Cardiac fibroblast (primary cell): ENCODE measurements around the gene ARSG.

Source experiments
- DNase-seq, 2 donors: peaks; one replicate each; pipeline versions ENCODE4 v3.0.0 to v3.0.0-alpha.2; 2010; ENCODE audit warnings: low read depth in 2 of 2
- H3K4me3 ChIP-seq, 2 donors: replicated peaks in 1 of 2; 1 replicate in 1 of 2; 2 replicates in 1 of 2; pipeline ENCODE4 v1.5.1; 2011; ENCODE audit warnings: low read depth in 2 of 2, low read length in 2 of 2, mild to moderate bottlenecking in 2 of 2, moderate library complexity in 1 of 2
- TF ChIP-seq, protein P1 (sequence below): IDR thresholded peaks from one replicate; pipeline ENCODE4 v1.5.1; 2011; ENCODE audit warnings: low read depth, mild to moderate bottlenecking, low read length, inconsistent platforms

ARSG gene

DNA sequence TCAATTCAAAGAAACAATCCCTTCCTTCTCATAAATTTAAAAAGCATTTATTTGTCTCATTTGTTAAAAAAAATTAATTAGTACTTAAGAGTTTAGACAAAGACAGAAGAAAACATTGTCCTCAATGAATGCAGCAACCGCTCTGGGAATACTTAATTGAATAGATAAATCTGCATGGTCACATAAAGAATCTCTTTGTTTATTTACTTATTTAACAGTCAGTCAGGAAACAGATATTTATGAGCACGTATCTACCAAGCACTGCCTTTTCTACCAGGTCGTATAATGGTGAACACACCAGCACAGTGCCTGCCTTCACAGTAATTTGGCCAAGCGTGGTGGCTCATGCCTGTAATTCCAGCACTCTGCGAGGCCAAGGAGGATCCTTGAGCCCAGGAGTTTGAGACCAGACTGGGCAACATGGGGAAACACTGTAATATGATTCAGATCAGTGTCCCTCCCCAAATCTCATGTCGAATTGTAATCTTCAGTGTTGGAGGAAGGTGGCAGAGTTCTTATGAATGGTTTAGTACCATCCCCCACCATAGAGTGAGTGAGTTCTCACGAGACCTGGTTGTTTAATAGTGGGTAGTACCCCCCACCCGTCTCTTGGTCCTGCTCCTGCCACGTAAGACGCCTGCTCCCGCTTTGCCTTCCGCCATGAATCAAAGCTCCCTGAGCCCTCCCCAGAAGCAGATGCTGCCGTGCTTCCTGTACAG lies 157.9 kb downstream of the ARSG start:
- DNase-seq, result no peak
- TF ChIP-seq, protein P1, sequence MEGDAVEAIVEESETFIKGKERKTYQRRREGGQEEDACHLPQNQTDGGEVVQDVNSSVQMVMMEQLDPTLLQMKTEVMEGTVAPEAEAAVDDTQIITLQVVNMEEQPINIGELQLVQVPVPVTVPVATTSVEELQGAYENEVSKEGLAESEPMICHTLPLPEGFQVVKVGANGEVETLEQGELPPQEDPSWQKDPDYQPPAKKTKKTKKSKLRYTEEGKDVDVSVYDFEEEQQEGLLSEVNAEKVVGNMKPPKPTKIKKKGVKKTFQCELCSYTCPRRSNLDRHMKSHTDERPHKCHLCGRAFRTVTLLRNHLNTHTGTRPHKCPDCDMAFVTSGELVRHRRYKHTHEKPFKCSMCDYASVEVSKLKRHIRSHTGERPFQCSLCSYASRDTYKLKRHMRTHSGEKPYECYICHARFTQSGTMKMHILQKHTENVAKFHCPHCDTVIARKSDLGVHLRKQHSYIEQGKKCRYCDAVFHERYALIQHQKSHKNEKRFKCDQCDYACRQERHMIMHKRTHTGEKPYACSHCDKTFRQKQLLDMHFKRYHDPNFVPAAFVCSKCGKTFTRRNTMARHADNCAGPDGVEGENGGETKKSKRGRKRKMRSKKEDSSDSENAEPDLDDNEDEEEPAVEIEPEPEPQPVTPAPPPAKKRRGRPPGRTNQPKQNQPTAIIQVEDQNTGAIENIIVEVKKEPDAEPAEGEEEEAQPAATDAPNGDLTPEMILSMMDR, result no peak
- H3K4me3 ChIP-seq, result no peak overlapping the region

DNA sequence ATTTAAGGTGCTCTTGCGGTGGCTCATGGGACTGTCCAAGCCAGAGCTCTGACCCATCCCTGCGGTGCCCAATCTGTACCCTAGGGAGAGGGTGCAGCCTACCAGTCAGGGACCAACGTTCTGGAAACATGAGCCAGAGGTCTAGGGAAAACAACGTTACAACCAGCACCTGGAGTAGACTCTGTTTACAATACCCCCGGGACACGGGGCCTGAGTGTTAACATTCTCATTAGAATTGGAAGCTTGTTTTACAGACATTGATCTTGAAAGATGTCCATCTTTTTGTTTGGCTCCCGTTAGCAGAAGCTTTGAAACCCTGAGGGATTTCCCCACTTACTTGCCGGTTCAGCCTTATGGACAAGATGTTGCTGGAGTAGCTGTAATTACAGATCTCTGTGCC lies 159.1 kb downstream of the ARSG start:
- no peak overlapping the region for H3K4me3 ChIP-seq
- no peak for DNase-seq
- TF ChIP-seq, protein P1, result no peak

DNA sequence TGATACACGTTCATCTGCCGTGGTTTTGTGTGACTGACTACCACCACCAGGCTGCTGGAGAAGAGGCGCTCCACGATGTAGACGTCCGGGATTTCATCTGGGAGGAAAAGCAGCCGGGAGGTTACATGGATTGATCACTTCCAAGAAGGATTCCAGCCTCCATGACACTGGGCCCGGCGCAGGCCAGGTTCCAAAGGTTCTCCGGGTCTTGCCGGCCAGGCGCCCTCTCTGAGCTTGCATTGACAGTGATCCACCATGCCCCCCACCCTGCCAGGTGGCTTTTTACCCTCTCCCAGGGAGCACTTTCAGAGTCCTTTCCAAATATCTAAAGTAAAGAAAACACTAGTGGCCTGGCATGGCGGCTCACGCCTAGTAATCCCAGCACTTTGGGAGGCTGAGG lies 159.5 kb downstream of the ARSG start:
- no peak for DNase-seq
- TF ChIP-seq, protein P1, result no peak
- H3K4me3 ChIP-seq, result no peak overlapping the region

DNA sequence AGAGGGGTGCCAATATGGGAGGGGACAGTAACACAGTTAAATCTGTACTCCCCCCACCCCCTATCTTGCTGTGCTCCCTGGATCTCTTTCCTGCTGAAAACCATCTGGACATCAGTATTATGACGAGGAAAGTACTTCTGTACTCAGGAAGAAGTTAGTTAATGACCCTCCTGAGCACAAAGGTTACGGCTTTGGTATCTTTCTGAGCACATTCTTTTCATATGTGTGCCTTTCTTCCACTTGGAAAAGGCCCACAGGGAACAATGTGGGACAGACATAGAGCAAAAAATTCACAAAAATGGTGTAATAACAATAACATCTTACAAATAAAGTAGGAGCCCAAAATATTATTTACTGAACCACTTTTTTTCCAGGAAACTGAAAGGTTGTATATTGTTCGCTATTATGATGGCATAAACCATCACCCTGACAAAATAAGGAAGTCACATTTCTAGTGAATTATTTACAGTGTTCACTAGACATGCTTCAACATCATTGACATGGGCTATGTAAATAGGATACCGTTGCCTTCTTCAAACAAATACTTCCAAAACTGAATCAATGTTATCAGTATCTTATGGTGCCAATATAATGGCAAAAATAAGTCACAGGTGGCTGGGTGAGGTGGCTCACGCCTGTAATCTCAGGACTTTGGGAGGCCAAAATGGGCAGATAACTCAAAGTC lies 160.5 kb downstream of the ARSG start:
- no peak for DNase-seq
- TF ChIP-seq, protein P1, result no peak
- H3K4me3 ChIP-seq, result no peak overlapping the region

DNA sequence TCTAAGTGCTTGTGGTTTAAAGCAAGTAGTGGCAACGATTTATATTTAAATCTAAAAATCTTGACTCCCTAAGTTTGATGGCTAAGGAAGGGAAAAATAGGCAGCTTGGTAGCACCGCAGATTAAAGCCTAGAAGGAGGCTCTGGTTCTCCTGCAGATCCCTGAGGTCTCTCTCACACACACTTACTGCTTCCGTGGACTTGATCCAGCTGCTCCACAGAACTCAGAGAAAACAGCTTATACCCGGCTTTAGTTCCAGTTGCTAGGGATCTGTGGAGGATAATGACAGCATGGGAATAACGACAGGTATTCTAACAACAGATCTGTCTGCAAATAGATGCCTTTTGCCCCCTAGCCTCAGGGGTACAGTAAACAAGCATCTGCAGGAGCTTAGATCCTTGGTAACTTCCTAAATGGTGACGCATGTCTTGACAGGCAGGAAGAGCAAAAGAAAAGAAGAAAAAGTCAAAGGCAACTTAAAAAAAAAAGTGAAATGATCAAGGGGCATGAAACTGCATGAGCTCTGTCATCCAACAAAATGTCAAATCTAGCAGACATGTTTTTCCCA lies 161.5 kb downstream of the ARSG start:
- TF ChIP-seq, protein P1, result no peak
- H3K4me3 ChIP-seq, result no peak overlapping the region
- DNase-seq, result no peak

- TF ChIP-seq, protein P1, result no peak
- no peak overlapping the region for H3K4me3 ChIP-seq
- DNase-seq, result no peak
Measured at GRCh38 chr17:68453991-68454665, 162.8 kb downstream of the ARSG start.
